ENCODE data around the gene KCTD1.
A peak's percentile ranks its signal among the peaks of the same experiment; 100 is the strongest.

The KCTD1 gene

GRCh38 chr18:26548415-26549262, at the start of gene KCTD1:
Gene KCTD1 (minus strand): TSS chr18:26548553. CDS start chr18:26548536, 17 bp downstream.
- DNase-seq (ENCODE audit: extremely low read depth in 1 of 2, low read depth in 1 of 2) = peak; percentile 41 to 62

GRCh38 chr18:26593365-26594320, 45.3 kb upstream of the KCTD1 start:
- no peak for DNase-seq (ENCODE audit: extremely low read depth in 1 of 2, low read depth in 1 of 2)

GRCh38 chr18:26584745-26585144, 36.4 kb upstream of the KCTD1 start:
- DNase-seq (ENCODE audit: extremely low read depth in 1 of 2, low read depth in 1 of 2) = no peak

- DNase-seq (ENCODE audit: extremely low read depth in 1 of 2, low read depth in 1 of 2) = no peak
Observed at GRCh38 chr18:26579941-26580618, 31.7 kb upstream of the KCTD1 start.

- no peak for DNase-seq (ENCODE audit: extremely low read depth in 1 of 2, low read depth in 1 of 2)
Observed at GRCh38 chr18:26575865-26576217, 27.5 kb upstream of the KCTD1 start.

GRCh38 chr18:26574958-26575864, 26.9 kb upstream of the KCTD1 start:
- DNase-seq (ENCODE audit: extremely low read depth in 1 of 2, low read depth in 1 of 2) = no peak

- DNase-seq (ENCODE audit: extremely low read depth in 1 of 2, low read depth in 1 of 2) = no peak
Observed at GRCh38 chr18:26568926-26569665, 20.7 kb upstream of the KCTD1 start.

GRCh38 chr18:26568513-26568912, 20.2 kb upstream of the KCTD1 start:
- DNase-seq (ENCODE audit: extremely low read depth in 1 of 2, low read depth in 1 of 2) = no peak

- no peak for DNase-seq (ENCODE audit: extremely low read depth in 1 of 2, low read depth in 1 of 2)
Observed at GRCh38 chr18:26566874-26567555, 18.7 kb upstream of the KCTD1 start.

GRCh38 chr18:26565514-26565913, 17.2 kb upstream of the KCTD1 start:
- DNase-seq (ENCODE audit: extremely low read depth in 1 of 2, low read depth in 1 of 2) = no peak

- DNase-seq (ENCODE audit: extremely low read depth in 1 of 2, low read depth in 1 of 2) = no peak
Observed at GRCh38 chr18:26563024-26563423, 14.7 kb upstream of the KCTD1 start.

GRCh38 chr18:26562568-26562967, 14.2 kb upstream of the KCTD1 start:
- DNase-seq (ENCODE audit: extremely low read depth in 1 of 2, low read depth in 1 of 2) = no peak

- no peak for DNase-seq (ENCODE audit: extremely low read depth in 1 of 2, low read depth in 1 of 2)
Observed at GRCh38 chr18:26561769-26562168, 13.4 kb upstream of the KCTD1 start.

- DNase-seq (ENCODE audit: extremely low read depth in 1 of 2, low read depth in 1 of 2) = no peak
Observed at GRCh38 chr18:26556573-26556972, 8.2 kb upstream of the KCTD1 start.

GRCh38 chr18:26555804-26556553, 7.6 kb upstream of the KCTD1 start:
- DNase-seq (ENCODE audit: extremely low read depth in 1 of 2, low read depth in 1 of 2) = no peak

GRCh38 chr18:26553943-26554342, 5.6 kb upstream of the KCTD1 start:
- DNase-seq (ENCODE audit: extremely low read depth in 1 of 2, low read depth in 1 of 2) = no peak

GRCh38 chr18:26551695-26552081, 3.3 kb upstream of the KCTD1 start:
- no peak for DNase-seq (ENCODE audit: extremely low read depth in 1 of 2, low read depth in 1 of 2)

GRCh38 chr18:26550998-26551694, 2.8 kb upstream of the KCTD1 start:
- no peak for DNase-seq (ENCODE audit: extremely low read depth in 1 of 2, low read depth in 1 of 2)
